SK-N-MC (cell line): ENCODE results near the gene SKIC2.
"Not testable (repeated sequence)": the region's sequence is repeated elsewhere in the genome, so short reads cannot be mapped to it uniquely, and the experiment has no call there.

Experiments used
- EZH2 ChIP-seq: fragments of 200-600 bp; sonication (generic); IDR thresholded peaks from one replicate; pipeline ENCODE4 v1.6.1; 2017; ENCODE audit warnings: antibody characterized with exemption
- FOXP2 ChIP-seq: optimal IDR thresholded peaks from 2 replicates; pipeline ENCODE3; 2011; ENCODE audit warnings: mild to moderate bottlenecking, moderate library complexity; ENCODE audit not compliant: insufficient read depth; ENCODE audit errors: extremely low read length, control extremely low read depth
- POLR2AphosphoS5 ChIP-seq: IDR thresholded peaks from 2 replicates; pipeline ENCODE4 v1.6.1; 2012; ENCODE audit warnings: mild to moderate bottlenecking, low read depth, low read length, borderline replicate concordance

DNA sequence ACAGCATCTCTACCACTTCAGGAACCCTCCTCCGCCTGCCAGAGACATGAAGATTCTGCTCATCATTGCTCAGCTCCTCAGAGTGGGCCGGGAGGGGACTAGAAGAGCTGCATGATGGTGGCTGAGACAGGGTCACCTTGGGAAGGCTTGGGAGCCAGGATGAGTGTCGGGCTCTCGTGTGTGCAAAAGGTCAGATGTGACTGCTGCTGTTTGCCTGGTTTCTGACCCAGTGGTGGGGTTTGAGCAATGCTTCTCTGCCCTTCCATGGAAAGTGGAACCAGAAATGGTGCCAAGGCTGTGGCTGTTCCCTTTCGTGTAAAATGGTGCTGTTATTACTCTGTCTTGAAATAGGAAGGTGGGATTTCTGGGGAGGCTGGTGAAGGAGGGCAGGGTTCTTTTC, 54.8 kb downstream of the SKIC2 start:
- not testable (repeated sequence) for TF ChIP-seq POLR2AphosphoS5, EZH2, FOXP2
